NCI-H748 treated with DMSO at 0.1 percent for 48 hours (cell line): ENCODE measurements around the gene NQO1.

ENCODE experiments used
- DNase-seq: peaks from one replicate; lab custom pipeline; 2025; lab: John Stamatoyannopoulos, UW

The NQO1 gene

DNA sequence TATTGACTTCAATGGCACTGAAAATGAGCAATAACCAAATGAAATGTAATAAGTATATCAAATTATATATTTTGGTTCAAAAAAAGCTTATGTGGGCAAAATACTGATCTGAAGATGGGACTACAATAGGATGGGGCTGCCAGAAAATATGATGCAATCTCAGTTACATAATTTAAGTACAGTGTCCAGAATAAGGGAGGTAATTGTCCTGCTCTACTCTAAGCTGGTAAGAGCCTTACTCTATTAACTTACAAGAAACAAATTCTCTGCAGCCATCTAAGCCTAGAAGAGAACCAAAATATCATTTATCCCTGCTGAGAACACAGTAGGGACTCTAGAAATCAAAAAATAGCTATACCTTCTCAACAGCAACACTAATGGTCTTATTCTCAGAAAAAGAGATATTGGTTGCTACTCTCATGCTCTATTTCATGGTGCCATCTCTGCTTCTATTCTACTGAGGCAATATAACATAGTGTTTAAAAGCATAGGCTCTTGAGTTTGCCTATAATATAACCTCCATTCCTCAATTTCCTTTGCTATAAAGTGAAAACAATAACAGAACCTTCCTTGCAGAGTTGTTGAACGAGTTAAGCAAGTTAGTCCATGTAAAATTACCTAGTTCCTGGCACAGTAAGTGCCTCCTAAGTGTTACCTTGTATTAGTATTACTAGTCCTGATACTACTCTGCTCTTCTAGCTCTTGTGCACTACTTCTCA is 19.9 kb downstream of the NQO1 start:
- DNase-seq, result no peak

DNA sequence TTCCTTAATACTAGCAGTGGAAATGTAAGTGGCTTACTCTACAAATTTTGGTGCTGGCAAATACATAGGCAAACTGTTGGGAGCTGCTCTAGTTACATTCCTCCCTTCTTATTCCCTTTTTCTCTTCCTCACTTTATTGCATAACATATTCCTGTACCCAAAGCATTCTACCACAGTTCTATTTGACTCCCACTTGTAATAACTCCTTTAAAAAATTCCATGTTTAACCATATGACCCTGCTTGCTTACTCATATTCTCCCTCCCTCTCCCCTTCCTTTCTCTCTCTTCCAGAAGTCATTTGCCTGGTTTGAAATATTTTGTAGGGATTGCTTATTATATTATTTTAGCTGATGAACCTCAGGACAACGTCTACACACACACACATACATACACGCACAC is 22.7 kb downstream of the NQO1 start:
- no peak for DNase-seq

DNA sequence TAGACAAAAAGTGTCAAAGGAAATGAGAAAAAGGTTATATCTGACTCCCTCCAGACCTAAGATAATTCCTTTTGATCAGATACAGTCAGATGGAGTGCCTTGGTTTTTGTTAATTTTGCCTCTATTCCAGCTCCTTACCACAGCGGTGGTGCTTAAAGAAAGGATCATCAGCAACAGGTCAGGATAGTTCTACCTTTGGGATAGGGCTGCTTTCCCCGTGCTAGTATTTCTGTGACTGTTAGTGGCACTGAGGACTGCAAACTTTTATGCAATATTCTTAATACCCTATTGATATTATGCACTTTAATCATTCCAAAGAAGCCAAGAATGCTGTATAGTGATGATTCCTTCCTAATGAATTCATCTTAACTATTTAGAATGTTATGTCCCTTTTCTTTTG is 24.5 kb downstream of the NQO1 start:
- DNase-seq, result no peak

DNA sequence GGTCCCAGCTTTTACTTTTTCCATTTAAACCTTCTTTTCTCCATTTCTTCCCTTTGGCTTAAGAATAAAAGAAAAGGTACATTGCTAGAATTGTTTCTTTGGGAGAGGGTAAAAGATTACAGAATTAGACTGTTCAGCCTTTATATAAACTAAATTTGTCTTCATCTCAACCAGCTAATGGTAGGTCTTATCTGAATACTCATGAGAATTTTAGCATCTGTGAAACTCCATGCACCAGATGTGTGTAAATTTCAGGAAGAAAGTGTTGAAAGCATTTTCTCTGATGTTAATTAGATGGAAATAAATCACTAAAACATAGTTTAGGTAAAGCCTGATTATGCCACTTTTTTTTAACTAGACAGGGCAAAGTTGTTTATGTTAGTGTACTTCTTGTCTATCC is 24.9 kb downstream of the NQO1 start:
- DNase-seq, result no peak

DNA sequence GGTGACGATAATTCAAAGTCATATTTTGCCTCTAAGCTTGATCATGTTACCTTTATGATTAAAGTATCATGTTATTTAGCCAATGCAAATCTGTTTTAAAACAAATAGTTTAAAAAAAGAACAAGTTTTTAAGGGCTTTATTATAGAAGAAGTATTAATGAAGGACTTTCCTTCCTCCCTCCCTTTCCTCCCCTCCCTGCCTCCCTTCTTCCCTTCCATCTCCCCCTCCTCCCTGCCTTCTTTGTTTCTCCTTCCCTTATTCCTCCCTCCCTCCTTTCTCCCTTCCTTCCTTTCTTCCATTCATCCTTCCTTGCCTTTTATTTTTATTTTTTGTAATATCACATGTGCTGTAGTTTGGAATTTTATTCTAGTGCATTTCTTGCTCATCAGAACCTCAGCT is 26.4 kb downstream of the NQO1 start:
- no peak for DNase-seq

DNA sequence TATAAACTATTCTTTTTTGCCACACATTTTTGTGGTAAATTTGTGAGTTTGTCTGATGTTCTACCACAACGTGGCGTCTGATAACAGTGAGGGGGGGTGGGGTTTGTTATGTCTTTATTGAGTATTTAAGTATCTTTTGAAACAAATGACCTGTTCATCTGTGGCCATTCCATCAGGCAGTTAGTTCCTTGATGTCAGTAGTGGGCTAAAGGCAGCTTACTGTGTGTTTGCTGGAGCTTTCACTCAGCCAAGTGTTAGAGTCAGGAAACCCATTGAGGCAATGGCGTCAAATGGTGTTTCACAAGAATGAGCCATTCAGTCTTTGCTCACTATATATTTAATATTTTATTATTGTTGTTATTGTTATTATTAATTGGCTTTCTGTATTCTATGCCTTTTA is 28.0 kb downstream of the NQO1 start:
- DNase-seq, result no peak

DNA sequence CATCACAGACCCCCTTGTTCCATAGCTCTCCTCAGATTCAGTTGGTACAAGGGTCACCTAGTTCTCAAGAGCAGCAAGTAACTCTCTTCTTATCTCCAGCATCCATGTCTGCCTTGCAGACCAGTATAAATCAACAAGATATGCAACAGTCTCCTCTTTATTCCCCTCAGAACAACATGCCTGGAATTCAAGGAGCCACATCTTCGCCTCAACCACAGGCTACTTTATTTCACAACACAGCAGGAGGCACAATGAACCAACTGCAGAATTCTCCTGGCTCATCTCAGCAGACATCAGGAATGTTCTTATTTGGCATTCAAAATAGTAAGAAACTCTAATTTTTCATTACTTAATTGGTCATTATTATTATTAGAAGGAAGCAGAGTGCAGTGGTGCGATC is 32.4 kb downstream of the NQO1 start:
- DNase-seq, result no peak

DNA sequence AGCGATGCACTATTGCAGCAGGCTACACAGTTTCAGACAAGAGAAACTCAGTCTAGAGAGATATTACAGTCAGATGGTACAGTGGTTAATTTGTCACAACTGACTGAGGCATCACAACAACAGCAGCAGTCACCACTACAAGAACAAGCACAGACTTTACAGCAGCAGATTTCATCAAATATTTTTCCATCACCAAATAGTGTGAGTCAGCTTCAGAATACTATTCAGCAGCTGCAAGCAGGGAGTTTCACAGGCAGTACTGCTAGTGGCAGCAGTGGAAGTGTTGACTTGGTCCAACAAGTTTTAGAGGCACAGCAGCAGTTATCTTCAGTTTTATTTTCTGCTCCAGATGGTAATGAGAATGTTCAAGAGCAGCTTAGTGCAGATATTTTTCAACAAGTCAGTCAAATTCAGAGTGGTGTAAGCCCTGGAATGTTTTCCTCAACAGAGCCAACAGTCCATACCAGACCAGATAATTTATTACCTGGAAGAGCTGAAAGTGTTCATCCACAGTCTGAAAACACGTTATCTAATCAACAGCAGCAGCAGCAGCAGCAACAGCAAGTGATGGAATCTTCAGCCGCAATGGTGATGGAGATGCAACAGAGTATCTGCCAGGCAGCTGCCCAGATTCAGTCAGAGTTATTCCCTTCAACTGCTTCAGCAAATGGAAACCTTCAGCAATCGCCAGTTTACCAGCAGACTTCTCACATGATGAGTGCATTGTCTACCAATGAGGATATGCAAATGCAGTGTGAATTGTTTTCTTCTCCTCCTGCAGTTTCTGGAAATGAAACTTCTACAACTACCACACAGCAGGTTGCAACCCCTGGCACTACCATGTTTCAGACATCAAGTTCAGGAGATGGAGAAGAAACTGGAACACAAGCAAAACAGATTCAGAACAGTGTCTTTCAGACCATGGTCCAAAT is 34.1 kb downstream of the NQO1 start:
- no peak for DNase-seq

DNA sequence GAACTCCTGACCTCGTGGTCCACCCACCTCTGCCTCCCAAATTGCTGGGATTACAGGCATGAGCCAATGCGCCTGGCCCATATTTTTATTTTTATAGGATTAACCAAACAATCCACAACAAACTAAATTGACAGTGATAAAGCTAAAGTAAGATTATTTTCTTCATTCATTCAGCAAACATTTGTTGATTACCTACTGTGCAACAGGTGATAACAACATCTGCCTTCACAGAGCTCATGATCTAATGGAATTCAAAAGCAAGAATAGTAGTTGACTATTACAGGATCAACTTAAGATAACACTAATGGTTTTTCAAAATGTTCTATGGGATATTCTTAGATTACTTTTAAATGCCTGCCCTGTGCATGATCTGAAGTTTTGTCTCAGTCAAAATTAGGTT is 37.8 kb downstream of the NQO1 start:
- DNase-seq, result no peak

DNA sequence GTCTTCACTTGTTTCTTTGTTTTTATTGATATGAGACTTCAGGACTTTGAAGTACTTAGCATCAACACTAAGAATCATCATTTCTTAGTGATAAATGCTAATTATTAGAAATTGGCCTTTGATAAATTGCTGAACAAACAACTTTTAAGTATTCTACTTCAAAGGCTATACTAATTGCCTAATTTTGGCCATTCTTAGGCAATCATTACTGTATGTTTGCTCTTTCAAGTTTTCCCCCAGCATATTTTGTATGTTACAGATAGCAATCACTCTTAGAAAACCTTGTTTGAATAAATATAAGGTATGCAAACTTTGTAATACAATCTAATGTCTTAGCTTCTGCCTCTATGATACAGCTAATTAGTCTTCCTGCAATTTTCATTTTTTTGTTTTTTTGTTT is 46.0 kb downstream of the NQO1 start:
- DNase-seq, result no peak

DNA sequence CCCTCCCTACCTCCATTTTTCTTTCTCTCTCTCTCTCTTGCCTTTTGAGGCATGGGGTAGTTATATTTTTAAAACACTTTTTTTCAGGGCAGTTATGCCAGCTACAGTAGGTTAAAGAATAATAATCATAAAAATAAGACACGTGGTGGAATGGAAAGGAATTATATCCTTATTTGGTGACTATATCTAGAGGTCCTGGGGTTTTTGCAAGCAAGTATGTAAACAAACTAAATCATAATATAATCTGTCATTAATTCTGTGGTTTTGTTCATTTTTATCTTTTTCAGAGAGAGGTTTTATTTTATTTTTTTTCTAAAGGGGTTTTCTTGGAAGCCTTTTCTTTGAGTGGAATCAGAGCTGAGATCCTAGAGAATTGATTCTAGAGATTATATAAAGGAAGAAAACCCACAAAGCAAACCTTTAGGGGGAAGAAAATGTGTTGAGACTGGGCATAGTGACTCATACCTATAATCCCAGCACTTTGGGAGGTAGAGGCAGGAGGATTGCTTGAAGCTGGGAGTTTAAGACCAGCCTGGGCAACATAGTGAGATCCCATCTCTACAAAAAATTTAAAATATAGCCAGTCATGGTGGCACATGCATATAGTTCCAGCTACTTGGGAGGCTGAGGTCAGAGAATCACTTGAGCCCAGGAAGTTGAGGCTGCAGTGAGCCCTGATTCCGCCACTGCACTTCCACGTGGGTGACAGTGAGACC is 53.2 kb downstream of the NQO1 start:
- no peak for DNase-seq

DNA sequence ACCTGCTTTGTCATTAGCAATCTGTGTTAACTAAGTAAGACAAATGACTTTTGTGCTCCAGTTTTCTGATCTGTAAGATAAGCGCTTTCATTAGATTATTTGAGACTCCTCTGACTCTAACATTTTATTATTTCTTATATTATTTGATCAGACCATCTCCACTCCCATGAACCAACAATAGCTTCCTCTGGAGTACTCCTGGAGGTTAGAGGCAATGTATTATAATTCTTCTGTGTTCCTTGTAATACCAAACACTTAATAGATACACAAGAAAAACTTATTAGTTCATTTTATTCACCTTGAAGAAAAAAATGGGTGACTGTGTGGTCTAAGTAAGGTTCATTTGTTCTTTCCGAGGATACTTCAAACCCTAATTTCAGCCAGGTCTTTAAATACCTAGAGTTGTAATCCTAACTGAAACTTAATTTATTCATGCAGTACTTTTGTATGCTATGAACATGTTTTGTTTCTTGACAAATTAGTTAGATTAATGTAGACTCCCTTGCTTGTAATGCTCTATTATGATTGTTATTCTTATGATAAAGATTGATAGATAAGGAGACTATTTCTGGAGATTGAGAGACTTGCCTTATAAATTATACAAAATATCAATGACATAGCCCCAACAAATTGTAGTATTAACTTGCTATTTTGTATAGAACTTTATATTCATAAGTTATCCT is 53.9 kb downstream of the NQO1 start:
- DNase-seq, result no peak

DNA sequence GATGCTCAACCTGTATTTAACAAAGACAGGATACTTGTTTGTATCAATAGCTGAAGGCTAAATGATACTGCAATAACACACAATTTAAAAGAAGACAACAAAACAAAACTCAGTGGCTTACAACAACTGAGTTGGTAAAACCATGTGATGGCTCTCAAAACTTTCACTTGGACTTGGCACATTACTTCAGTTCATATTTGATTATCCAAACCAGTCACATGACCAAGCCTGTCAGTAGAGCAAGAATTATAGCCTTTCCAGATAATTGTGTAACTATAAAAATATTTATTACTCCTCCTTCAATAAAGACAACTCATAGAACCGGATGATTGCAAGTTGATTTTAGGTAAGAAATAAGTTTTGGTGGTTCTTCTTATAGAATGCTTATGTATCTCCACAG is 56.8 kb downstream of the NQO1 start:
- DNase-seq, result no peak

DNA sequence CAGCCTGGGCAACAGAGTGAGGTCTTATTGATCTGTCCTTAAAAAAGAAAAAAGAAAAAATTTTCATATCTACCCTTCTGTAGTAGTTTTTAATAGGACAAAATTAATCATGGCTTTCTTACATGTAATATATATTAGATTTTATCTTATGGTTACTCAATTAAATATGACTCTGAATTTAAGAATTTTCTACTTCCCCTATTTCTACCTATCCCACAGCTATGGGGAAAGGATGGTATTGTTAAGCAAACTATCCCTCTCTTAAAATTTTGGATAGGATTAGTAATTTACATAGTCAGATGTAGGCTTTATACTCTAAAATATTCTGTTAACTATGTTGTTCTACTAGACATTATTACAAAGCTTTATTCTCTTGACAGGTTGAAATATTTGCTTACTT is 62.5 kb downstream of the NQO1 start:
- no peak for DNase-seq

DNA sequence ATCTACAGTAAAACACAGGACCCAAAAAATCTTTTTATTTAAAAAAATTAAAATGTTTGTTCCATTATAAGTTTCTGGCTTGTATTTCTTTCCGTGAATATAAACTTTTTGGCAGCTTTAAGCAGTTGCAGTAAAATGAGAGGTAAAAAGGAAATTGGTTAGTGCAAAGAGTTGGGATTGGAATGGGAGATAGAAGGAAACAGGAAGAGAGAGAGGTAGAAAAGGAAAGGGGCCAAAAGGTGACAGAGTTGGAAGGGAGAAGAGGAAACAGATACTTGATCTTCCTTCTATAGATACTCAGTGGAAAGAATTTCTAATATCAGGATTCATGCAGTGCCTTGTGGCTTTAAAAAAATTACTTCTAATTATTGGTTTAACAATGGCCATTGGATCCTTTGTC is 63.5 kb downstream of the NQO1 start:
- DNase-seq, result no peak

DNA sequence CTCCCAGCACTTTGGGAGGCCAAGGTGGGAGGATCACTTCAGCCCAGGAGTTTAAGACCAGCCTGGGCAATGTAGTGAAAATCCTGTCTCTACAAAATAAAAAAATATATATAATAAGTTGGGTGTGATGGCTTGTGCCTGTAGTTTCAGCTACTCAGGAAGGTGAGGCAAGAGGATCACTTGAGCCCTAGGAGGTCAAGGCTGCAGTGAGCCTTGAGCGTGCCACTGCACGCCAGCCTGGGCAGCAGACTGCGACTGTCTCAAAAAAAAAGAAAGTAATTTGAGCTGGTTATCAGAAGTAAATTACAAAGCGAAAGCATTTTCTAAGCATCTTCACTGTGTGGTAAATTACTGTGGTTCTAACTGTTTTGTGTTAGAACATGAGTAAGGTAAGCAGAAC is 66.2 kb downstream of the NQO1 start:
- no peak for DNase-seq
